Liver (tissue), 9 donors: ENCODE results near the gene NCR2. TPM values are rescaled to one million over a fixed set of nuclear protein-coding genes. Genes with fewer than 3 reads are reported as not detected.

Experiments used
- DNase-seq: peaks from one replicate; pipeline ENCODE4 v3.0.0-alpha.2; 2017; ENCODE audit warnings: low spot score
- H3K27ac ChIP-seq, 2 donors: one replicate each; pipeline ENCODE4 v1.7.0; 2013; ENCODE audit warnings: inconsistent platforms in 2 of 2, low read length in 2 of 2, control low read depth in 1 of 2, low read depth in 1 of 2, mild to moderate bottlenecking in 1 of 2
- H3K27me3 ChIP-seq, 4 donors: one replicate each; pipeline versions ENCODE4 v1.6.1 to v1.7.0; 2013; ENCODE audit warnings: low read length in 3 of 4, inconsistent platforms in 1 of 4, mild to moderate bottlenecking in 1 of 4, moderate library complexity in 1 of 4; ENCODE audit not compliant: control insufficient read depth in 4 of 4, insufficient read depth in 4 of 4
- H3K36me3 ChIP-seq, 4 donors: one replicate each; pipeline versions ENCODE4 v1.6.1 to v1.7.0; 2013; ENCODE audit warnings: low read length in 3 of 4, mild to moderate bottlenecking in 3 of 4, low read depth in 1 of 4, moderate library complexity in 1 of 4; ENCODE audit not compliant: control insufficient read depth in 4 of 4, insufficient read depth in 3 of 4
- H3K4me1 ChIP-seq, 4 donors: one replicate each; pipeline versions ENCODE4 v1.6.1 to v1.7.0; 2013; ENCODE audit warnings: low read length in 3 of 4, mild to moderate bottlenecking in 3 of 4, moderate library complexity in 1 of 4; ENCODE audit not compliant: control insufficient read depth in 4 of 4, insufficient read depth in 4 of 4
- H3K4me3 ChIP-seq, 3 donors: one replicate each; pipeline versions ENCODE4 v1.6.1 to v1.7.0; 2013; ENCODE audit warnings: low read length in 3 of 3, control low read depth in 1 of 3, low read depth in 1 of 3, mild to moderate bottlenecking in 1 of 3
- H3K9ac ChIP-seq, 2 donors: one replicate each; pipeline ENCODE4 v1.7.0; 2013; ENCODE audit warnings: low read length in 2 of 2, mild to moderate bottlenecking in 2 of 2, moderate library complexity in 2 of 2, control low read depth in 1 of 2, low read depth in 1 of 2
- H3K9me3 ChIP-seq, 4 donors: one replicate each; pipeline versions ENCODE4 v1.6.1 to v1.7.0; 2013; ENCODE audit warnings: low read length in 3 of 4; ENCODE audit not compliant: control insufficient read depth in 4 of 4
- EGR1 ChIP-seq, 2 donors: IDR thresholded peaks; 2 replicates each; pipeline ENCODE4 v1.6.1; 2016 to 2018; ENCODE audit warnings: antibody characterized with exemption in 2 of 2, low read depth in 2 of 2
- FOXA1 ChIP-seq: IDR thresholded peaks from 2 replicates; pipeline ENCODE4 v1.6.1; 2016; ENCODE audit warnings: antibody characterized with exemption
- FOXA2 ChIP-seq: IDR thresholded peaks from 2 replicates; pipeline ENCODE4 v1.6.1; 2016; ENCODE audit warnings: antibody characterized with exemption
- GABPA ChIP-seq, 2 donors: IDR thresholded peaks in 1 of 2; conservative IDR thresholded peaks in 1 of 2; 2 replicates each; pipeline ENCODE4 v1.6.1; 2016; ENCODE audit warnings: antibody characterized with exemption in 2 of 2, mild to moderate bottlenecking in 1 of 2, moderate library complexity in 1 of 2
- HNF4A ChIP-seq, 2 donors: conservative IDR thresholded peaks; 2 replicates each; pipeline ENCODE4 v1.6.1; 2016; ENCODE audit warnings: antibody characterized with exemption in 2 of 2, mild to moderate bottlenecking in 2 of 2
- JUND ChIP-seq, 2 donors: IDR thresholded peaks; 2 replicates each; pipeline ENCODE4 v1.6.1; 2016; ENCODE audit warnings: antibody characterized with exemption in 2 of 2
- NR2F2 ChIP-seq: IDR thresholded peaks from 2 replicates; pipeline ENCODE4 v1.6.1; 2016; ENCODE audit warnings: antibody characterized with exemption
- RAD21 ChIP-seq, 2 donors: IDR thresholded peaks; 2 replicates each; pipeline ENCODE4 v1.6.1; 2016; ENCODE audit warnings: antibody characterized with exemption in 2 of 2, mild to moderate bottlenecking in 2 of 2
- RXRA ChIP-seq, 2 donors: IDR thresholded peaks; 2 replicates each; pipeline ENCODE4 v1.6.1; 2017 to 2018; ENCODE audit warnings: antibody characterized with exemption in 2 of 2, mild to moderate bottlenecking in 1 of 2
- SP1 ChIP-seq: IDR thresholded peaks from 2 replicates; pipeline ENCODE4 v1.6.1; 2018; ENCODE audit warnings: antibody characterized with exemption, mild to moderate bottlenecking
- YY1 ChIP-seq: IDR thresholded peaks from 2 replicates; pipeline ENCODE4 v1.6.1; 2016; ENCODE audit warnings: antibody characterized with exemption, mild to moderate bottlenecking
- WGBS: extraction: QIAGEN DNeasy Blood & Tissue Kit; methylation state at CpG from one replicate; pipeline ENCODE4 v1.1.7; 2013; 5-methylcytosine and 5-hydroxymethylcytosine counted together
- polyA plus RNA-seq, 2 donors: library from polyadenylated mRNA; stranded (reverse) in 1 of 2; unstranded in 1 of 2; fragments of 200-250 nt in 1 of 2; fragments of >200 nt in 1 of 2; fragmentation: Nextera tagmentation in 1 of 2; extraction: Ambion mirVana in 1 of 2; gene quantifications; one replicate each; pipeline versions ENCODE4 v1.2.1 to v1.2.3, GENCODE V29; 2013 to 2015
- total RNA-seq, 2 donors: library from RNA; depleted of rRNA; stranded (reverse); fragments of >200 nt; gene quantifications; one replicate each; pipeline ENCODE4 v1.2.3, GENCODE V29; 2014
- TF ChIP-seq, protein P1 (sequence below): IDR thresholded peaks from 2 replicates; pipeline ENCODE4 v1.6.1; 2016; ENCODE audit warnings: antibody characterized with exemption
- TF ChIP-seq, protein P2 (sequence below): IDR thresholded peaks from 2 replicates; pipeline ENCODE4 v1.6.1; 2016; ENCODE audit warnings: antibody characterized with exemption
- TF ChIP-seq, protein P3 (sequence below): IDR thresholded peaks from 2 replicates; pipeline ENCODE4 v1.6.1; 2016; ENCODE audit warnings: antibody characterized with exemption, mild to moderate bottlenecking
- TF ChIP-seq, protein P4 (sequence below): fragments of 150-350 bp; IDR thresholded peaks from 2 replicates; pipeline ENCODE4 v1.5.1; 2017; ENCODE audit warnings: improper control_type of control experiment, low read depth, low read length; ENCODE audit not compliant: missing input control
- donor health status: healthy.
- donor health status: healthy.
- donor health status: healthy.
- donor health status: healthy.
- donor health status: healthy.

NCR2 gene
- total and polyA plus RNA-seq, 4 donors = not detected

DNA sequence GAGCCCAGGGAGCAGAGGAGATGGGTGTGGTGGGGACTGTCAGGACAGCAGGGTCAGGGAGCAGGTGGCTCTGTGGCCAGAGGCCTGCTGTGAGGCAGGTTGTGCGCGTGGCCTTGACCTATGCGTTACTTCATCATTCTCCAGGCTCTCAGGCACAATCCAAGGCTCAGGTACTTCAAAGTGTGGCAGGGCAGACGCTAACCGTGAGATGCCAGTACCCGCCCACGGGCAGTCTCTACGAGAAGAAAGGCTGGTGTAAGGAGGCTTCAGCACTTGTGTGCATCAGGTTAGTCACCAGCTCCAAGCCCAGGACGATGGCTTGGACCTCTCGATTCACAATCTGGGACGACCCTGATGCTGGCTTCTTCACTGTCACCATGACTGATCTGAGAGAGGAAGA lies 535 bp downstream of the NCR2 start:
- Histone ChIP-seq H3K9me3 (no peaks in the 10 kb centered on the region), H3K9ac (no peak overlapping the region), H3K36me3 (no peaks in the 10 kb centered on the region), H3K4me1 (no peaks in the 10 kb centered on the region), H3K4me3 (no peak overlapping the region), H3K27me3 (peaks cover 0 to 4% (median 0%) of the 10 kb centered on the region in 4 donors), H3K27ac (no peak overlapping the region)
- TF ChIP-seq, protein P1, sequence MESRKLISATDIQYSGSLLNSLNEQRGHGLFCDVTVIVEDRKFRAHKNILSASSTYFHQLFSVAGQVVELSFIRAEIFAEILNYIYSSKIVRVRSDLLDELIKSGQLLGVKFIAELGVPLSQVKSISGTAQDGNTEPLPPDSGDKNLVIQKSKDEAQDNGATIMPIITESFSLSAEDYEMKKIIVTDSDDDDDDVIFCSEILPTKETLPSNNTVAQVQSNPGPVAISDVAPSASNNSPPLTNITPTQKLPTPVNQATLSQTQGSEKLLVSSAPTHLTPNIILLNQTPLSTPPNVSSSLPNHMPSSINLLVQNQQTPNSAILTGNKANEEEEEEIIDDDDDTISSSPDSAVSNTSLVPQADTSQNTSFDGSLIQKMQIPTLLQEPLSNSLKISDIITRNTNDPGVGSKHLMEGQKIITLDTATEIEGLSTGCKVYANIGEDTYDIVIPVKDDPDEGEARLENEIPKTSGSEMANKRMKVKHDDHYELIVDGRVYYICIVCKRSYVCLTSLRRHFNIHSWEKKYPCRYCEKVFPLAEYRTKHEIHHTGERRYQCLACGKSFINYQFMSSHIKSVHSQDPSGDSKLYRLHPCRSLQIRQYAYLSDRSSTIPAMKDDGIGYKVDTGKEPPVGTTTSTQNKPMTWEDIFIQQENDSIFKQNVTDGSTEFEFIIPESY = no peak
- no peak for TF ChIP-seq YY1
- TF ChIP-seq, protein P2, sequence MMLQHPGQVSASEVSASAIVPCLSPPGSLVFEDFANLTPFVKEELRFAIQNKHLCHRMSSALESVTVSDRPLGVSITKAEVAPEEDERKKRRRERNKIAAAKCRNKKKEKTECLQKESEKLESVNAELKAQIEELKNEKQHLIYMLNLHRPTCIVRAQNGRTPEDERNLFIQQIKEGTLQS = no peak
- TF ChIP-seq, protein P3, sequence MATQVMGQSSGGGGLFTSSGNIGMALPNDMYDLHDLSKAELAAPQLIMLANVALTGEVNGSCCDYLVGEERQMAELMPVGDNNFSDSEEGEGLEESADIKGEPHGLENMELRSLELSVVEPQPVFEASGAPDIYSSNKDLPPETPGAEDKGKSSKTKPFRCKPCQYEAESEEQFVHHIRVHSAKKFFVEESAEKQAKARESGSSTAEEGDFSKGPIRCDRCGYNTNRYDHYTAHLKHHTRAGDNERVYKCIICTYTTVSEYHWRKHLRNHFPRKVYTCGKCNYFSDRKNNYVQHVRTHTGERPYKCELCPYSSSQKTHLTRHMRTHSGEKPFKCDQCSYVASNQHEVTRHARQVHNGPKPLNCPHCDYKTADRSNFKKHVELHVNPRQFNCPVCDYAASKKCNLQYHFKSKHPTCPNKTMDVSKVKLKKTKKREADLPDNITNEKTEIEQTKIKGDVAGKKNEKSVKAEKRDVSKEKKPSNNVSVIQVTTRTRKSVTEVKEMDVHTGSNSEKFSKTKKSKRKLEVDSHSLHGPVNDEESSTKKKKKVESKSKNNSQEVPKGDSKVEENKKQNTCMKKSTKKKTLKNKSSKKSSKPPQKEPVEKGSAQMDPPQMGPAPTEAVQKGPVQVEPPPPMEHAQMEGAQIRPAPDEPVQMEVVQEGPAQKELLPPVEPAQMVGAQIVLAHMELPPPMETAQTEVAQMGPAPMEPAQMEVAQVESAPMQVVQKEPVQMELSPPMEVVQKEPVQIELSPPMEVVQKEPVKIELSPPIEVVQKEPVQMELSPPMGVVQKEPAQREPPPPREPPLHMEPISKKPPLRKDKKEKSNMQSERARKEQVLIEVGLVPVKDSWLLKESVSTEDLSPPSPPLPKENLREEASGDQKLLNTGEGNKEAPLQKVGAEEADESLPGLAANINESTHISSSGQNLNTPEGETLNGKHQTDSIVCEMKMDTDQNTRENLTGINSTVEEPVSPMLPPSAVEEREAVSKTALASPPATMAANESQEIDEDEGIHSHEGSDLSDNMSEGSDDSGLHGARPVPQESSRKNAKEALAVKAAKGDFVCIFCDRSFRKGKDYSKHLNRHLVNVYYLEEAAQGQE = no peak
- TF ChIP-seq RAD21 (IDR thresholded peaks at IDR 0.05) = no peak
- no peak for TF ChIP-seq JUND (IDR thresholded peaks at IDR 0.05)
- TF ChIP-seq NR2F2 = no peak
- TF ChIP-seq HNF4A (conservative IDR thresholded peaks at IDR 0.05) = no peak
- no peak for TF ChIP-seq FOXA1
- no peak for TF ChIP-seq FOXA2
- no peak for DNase-seq
- 84% methylated on average over 11 of the region's 11 CpGs for WGBS

DNA sequence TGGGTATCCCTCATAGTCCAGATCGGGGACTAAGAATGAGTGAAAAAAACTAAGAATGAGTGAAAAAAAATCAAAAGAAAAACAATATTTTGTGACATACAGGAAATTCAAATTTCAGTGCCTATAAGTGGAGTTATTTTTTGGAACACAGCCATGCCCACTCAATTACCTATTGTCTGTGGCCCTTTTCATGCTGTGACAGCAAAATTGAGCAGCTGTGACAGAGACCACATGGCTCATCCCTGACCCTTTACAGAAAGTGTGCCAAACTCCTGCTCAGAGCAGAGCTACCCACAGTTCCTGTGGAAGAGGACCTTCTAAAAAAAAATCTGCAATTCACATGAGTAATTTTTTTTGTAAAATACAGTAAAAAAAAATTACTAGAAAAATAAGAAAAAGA lies 1.4 kb downstream of the NCR2 start:
- Histone ChIP-seq H3K9me3 (no peaks in the 10 kb centered on the region), H3K4me3 (no peak overlapping the region), H3K9ac (no peak overlapping the region), H3K27me3 (peaks cover 0 to 4% (median 0%) of the 10 kb centered on the region in 4 donors), H3K36me3 (no peaks in the 10 kb centered on the region), H3K4me1 (no peaks in the 10 kb centered on the region), H3K27ac (no peak overlapping the region)
- TF ChIP-seq RXRA (IDR thresholded peaks at IDR 0.05) (no peak), NR2F2 (no peak), GABPA (IDR thresholded peaks at IDR 0.05 in 1 of 2, conservative IDR thresholded peaks at IDR 0.05 in 1 of 2) (no peak), SP1 (no peak), FOXA2 (no peak), RAD21 (IDR thresholded peaks at IDR 0.05) (no peak), YY1 (no peak), FOXA1 (no peak), EGR1 (IDR thresholded peaks at IDR 0.05; ENCODE audit: low read depth in 2 of 2) (no peak), JUND (IDR thresholded peaks at IDR 0.05) (no peak)
- TF ChIP-seq, protein P2 = no peak
- TF ChIP-seq, protein P1 = no peak
- TF ChIP-seq, protein P4, sequence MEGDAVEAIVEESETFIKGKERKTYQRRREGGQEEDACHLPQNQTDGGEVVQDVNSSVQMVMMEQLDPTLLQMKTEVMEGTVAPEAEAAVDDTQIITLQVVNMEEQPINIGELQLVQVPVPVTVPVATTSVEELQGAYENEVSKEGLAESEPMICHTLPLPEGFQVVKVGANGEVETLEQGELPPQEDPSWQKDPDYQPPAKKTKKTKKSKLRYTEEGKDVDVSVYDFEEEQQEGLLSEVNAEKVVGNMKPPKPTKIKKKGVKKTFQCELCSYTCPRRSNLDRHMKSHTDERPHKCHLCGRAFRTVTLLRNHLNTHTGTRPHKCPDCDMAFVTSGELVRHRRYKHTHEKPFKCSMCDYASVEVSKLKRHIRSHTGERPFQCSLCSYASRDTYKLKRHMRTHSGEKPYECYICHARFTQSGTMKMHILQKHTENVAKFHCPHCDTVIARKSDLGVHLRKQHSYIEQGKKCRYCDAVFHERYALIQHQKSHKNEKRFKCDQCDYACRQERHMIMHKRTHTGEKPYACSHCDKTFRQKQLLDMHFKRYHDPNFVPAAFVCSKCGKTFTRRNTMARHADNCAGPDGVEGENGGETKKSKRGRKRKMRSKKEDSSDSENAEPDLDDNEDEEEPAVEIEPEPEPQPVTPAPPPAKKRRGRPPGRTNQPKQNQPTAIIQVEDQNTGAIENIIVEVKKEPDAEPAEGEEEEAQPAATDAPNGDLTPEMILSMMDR = no peak
- TF ChIP-seq, protein P3 = no peak
- DNase-seq = no peak
- 82% methylated on average over 1 of the region's 1 CpG for WGBS
